ENCODE data around the gene COL18A1. TPM values are rescaled to one million over a fixed set of nuclear protein-coding genes. Genes with fewer than 3 reads are reported as not detected.
A peak's percentile ranks its signal among the peaks of the same experiment; 100 is the strongest.

COL18A1 gene
- total and polyA plus RNA-seq, 4 donors = 97.3 to 963 (median 295) TPM

- no peaks in the 10 kb centered on the region for H3K9me3 ChIP-seq (ENCODE audit: control insufficient read depth, low read length)
- H3K27me3 ChIP-seq (ENCODE audit: control insufficient read depth in 1 of 2, insufficient read depth in 2 of 2, low read length in 1 of 2) = no peaks in the 10 kb centered on the region
- peak in 1 of 2 donors; percentile 30 for DNase-seq
- no peak overlapping the region for H3K4me3 ChIP-seq (ENCODE audit: low read length in 2 of 2)
- no peaks in the 10 kb centered on the region for H3K36me3 ChIP-seq (ENCODE audit: control insufficient read depth in 1 of 2, insufficient read depth in 2 of 2, low read length in 1 of 2)
- intact Hi-C loops (cut with DNase I) = no loop called here
- ATAC-seq (ENCODE audit: low FRiP score) = no peak
- peak overlapping the region in 1 of 2 donors; percentile 53 for H3K27ac ChIP-seq (ENCODE audit: low read depth in 1 of 2, low read length in 2 of 2)
- peaks cover 0 to 2% of the 10 kb centered on the region in 2 donors for H3K4me1 ChIP-seq (ENCODE audit: control insufficient read depth in 1 of 2, insufficient read depth in 2 of 2, low read length in 2 of 2)
- 67 to 69% methylated on average over 9 of the region's 9 CpGs for WGBS, 2 donors
Observed at GRCh38 chr21:45460611-45461368, 55.8 kb downstream of the COL18A1 start.

- Histone ChIP-seq H3K27me3 (ENCODE audit: control insufficient read depth in 1 of 2, insufficient read depth in 2 of 2, low read length in 1 of 2) (no peaks in the 10 kb centered on the region), H3K27ac (ENCODE audit: low read depth in 1 of 2, low read length in 2 of 2) (no peak overlapping the region), H3K9me3 (ENCODE audit: control insufficient read depth, low read length) (no peaks in the 10 kb centered on the region), H3K4me1 (ENCODE audit: control insufficient read depth in 1 of 2, insufficient read depth in 2 of 2, low read length in 2 of 2) (peaks cover 0 to 2% of the 10 kb centered on the region in 2 donors), H3K4me3 (ENCODE audit: low read length in 2 of 2) (no peak overlapping the region), H3K36me3 (ENCODE audit: control insufficient read depth in 1 of 2, insufficient read depth in 2 of 2, low read length in 1 of 2) (no peaks in the 10 kb centered on the region)
- DNase-seq = peak in 1 of 2 donors; percentile 53
- ATAC-seq (ENCODE audit: low FRiP score) = no peak
- WGBS, 2 donors = 93 to 96% methylated on average over 5 of the region's 5 CpGs
- intact Hi-C loops (cut with DNase I) = no loop called here
Observed at GRCh38 chr21:45461369-45461750, 56.4 kb downstream of the COL18A1 start.

- H3K36me3 ChIP-seq (ENCODE audit: control insufficient read depth in 1 of 2, insufficient read depth in 2 of 2, low read length in 1 of 2) = no peaks in the 10 kb centered on the region
- intact Hi-C loops (cut with DNase I) = no loop called here
- no peak for DNase-seq
- peaks cover 0 to 2% of the 10 kb centered on the region in 2 donors for H3K4me1 ChIP-seq (ENCODE audit: control insufficient read depth in 1 of 2, insufficient read depth in 2 of 2, low read length in 2 of 2)
- no peaks in the 10 kb centered on the region for H3K27me3 ChIP-seq (ENCODE audit: control insufficient read depth in 1 of 2, insufficient read depth in 2 of 2, low read length in 1 of 2)
- no peak overlapping the region for H3K4me3 ChIP-seq (ENCODE audit: low read length in 2 of 2)
- no peaks in the 10 kb centered on the region for H3K9me3 ChIP-seq (ENCODE audit: control insufficient read depth, low read length)
- ATAC-seq (ENCODE audit: low FRiP score) = no peak
- H3K27ac ChIP-seq (ENCODE audit: low read depth in 1 of 2, low read length in 2 of 2) = no peak overlapping the region
Observed at GRCh38 chr21:45461806-45462341, 56.9 kb downstream of the COL18A1 start.

GRCh38 chr21:45463871-45464270 is 58.9 kb downstream of the COL18A1 start:
- ATAC-seq (ENCODE audit: low FRiP score) = no peak
- H3K36me3 ChIP-seq (ENCODE audit: control insufficient read depth in 1 of 2, insufficient read depth in 2 of 2, low read length in 1 of 2) = peaks cover 3 to 4% of the 10 kb centered on the region in 2 donors
- H3K27me3 ChIP-seq (ENCODE audit: control insufficient read depth in 1 of 2, insufficient read depth in 2 of 2, low read length in 1 of 2) = no peaks in the 10 kb centered on the region
- WGBS, 2 donors = 85 to 96% methylated on average over 7 of the region's 7 CpGs
- no peaks in the 10 kb centered on the region for H3K9me3 ChIP-seq (ENCODE audit: control insufficient read depth, low read length)
- H3K4me1 ChIP-seq (ENCODE audit: control insufficient read depth in 1 of 2, insufficient read depth in 2 of 2, low read length in 2 of 2) = no peaks in the 10 kb centered on the region
- intact Hi-C loops (cut with DNase I) = no loop called here
- peak; percentile 29 to 51 for DNase-seq
- H3K4me3 ChIP-seq (ENCODE audit: low read length in 2 of 2) = no peak overlapping the region
- H3K27ac ChIP-seq (ENCODE audit: low read depth in 1 of 2, low read length in 2 of 2) = no peak overlapping the region

GRCh38 chr21:45464309-45464708 is 59.3 kb downstream of the COL18A1 start:
- Histone ChIP-seq H3K9me3 (ENCODE audit: control insufficient read depth, low read length) (no peaks in the 10 kb centered on the region), H3K36me3 (ENCODE audit: control insufficient read depth in 1 of 2, insufficient read depth in 2 of 2, low read length in 1 of 2) (peaks cover 3 to 4% of the 10 kb centered on the region in 2 donors), H3K4me1 (ENCODE audit: control insufficient read depth in 1 of 2, insufficient read depth in 2 of 2, low read length in 2 of 2) (no peaks in the 10 kb centered on the region), H3K27ac (ENCODE audit: low read depth in 1 of 2, low read length in 2 of 2) (no peak overlapping the region), H3K4me3 (ENCODE audit: low read length in 2 of 2) (no peak overlapping the region), H3K27me3 (ENCODE audit: control insufficient read depth in 1 of 2, insufficient read depth in 2 of 2, low read length in 1 of 2) (no peaks in the 10 kb centered on the region)
- WGBS, 2 donors = 90 to 94% methylated on average over 5 of the region's 5 CpGs
- DNase-seq = peak; percentile 10 to 13
- ATAC-seq (ENCODE audit: low FRiP score) = no peak
- intact Hi-C loops (cut with DNase I) = no loop called here

GRCh38 chr21:45465105-45465504 is 60.1 kb downstream of the COL18A1 start:
- no peaks in the 10 kb centered on the region for H3K4me1 ChIP-seq (ENCODE audit: control insufficient read depth in 1 of 2, insufficient read depth in 2 of 2, low read length in 2 of 2)
- DNase-seq (peak; percentile 37 to 64), ATAC-seq (ENCODE audit: low FRiP score) (no peak)
- H3K27me3 ChIP-seq (ENCODE audit: control insufficient read depth in 1 of 2, insufficient read depth in 2 of 2, low read length in 1 of 2) = no peaks in the 10 kb centered on the region
- H3K9me3 ChIP-seq (ENCODE audit: control insufficient read depth, low read length) = no peaks in the 10 kb centered on the region
- WGBS, 2 donors = 78 to 79% methylated on average over 16 of the region's 16 CpGs
- H3K36me3 ChIP-seq (ENCODE audit: control insufficient read depth in 1 of 2, insufficient read depth in 2 of 2, low read length in 1 of 2) = peaks cover 3 to 4% of the 10 kb centered on the region in 2 donors
- intact Hi-C loops (cut with DNase I) = no loop called here
- H3K27ac ChIP-seq (ENCODE audit: low read depth in 1 of 2, low read length in 2 of 2) = no peak overlapping the region
- H3K4me3 ChIP-seq (ENCODE audit: low read length in 2 of 2) = no peak overlapping the region

- intact Hi-C loops (cut with DNase I) = no loop called here
- DNase-seq (peak; percentile 46 to 72), ATAC-seq (ENCODE audit: low FRiP score) (no peak)
- H3K36me3 ChIP-seq (ENCODE audit: control insufficient read depth in 1 of 2, insufficient read depth in 2 of 2, low read length in 1 of 2) = peaks cover 3 to 4% of the 10 kb centered on the region in 2 donors
- H3K4me3 ChIP-seq (ENCODE audit: low read length in 2 of 2) = no peak overlapping the region
- no peaks in the 10 kb centered on the region for H3K9me3 ChIP-seq (ENCODE audit: control insufficient read depth, low read length)
- H3K4me1 ChIP-seq (ENCODE audit: control insufficient read depth in 1 of 2, insufficient read depth in 2 of 2, low read length in 2 of 2) = no peaks in the 10 kb centered on the region
- 75 to 84% methylated on average over 25 to 27 of the region's 27 CpGs for WGBS, 2 donors
- H3K27me3 ChIP-seq (ENCODE audit: control insufficient read depth in 1 of 2, insufficient read depth in 2 of 2, low read length in 1 of 2) = no peaks in the 10 kb centered on the region
- no peak overlapping the region for H3K27ac ChIP-seq (ENCODE audit: low read depth in 1 of 2, low read length in 2 of 2)
Observed at GRCh38 chr21:45465611-45466329, 60.8 kb downstream of the COL18A1 start.

GRCh38 chr21:45466330-45467220 is 61.6 kb downstream of the COL18A1 start:
- 85 to 89% methylated on average over 30 of the region's 30 CpGs for WGBS, 2 donors
- Histone ChIP-seq H3K27ac (ENCODE audit: low read depth in 1 of 2, low read length in 2 of 2) (no peak overlapping the region), H3K27me3 (ENCODE audit: control insufficient read depth in 1 of 2, insufficient read depth in 2 of 2, low read length in 1 of 2) (no peaks in the 10 kb centered on the region), H3K9me3 (ENCODE audit: control insufficient read depth, low read length) (no peaks in the 10 kb centered on the region), H3K36me3 (ENCODE audit: control insufficient read depth in 1 of 2, insufficient read depth in 2 of 2, low read length in 1 of 2) (peaks cover 3 to 4% of the 10 kb centered on the region in 2 donors), H3K4me3 (ENCODE audit: low read length in 2 of 2) (no peak overlapping the region), H3K4me1 (ENCODE audit: control insufficient read depth in 1 of 2, insufficient read depth in 2 of 2, low read length in 2 of 2) (no peaks in the 10 kb centered on the region)
- intact Hi-C loops (cut with DNase I) = no loop called here
- DNase-seq (peak; percentile 35 to 73), ATAC-seq (ENCODE audit: low FRiP score) (no peak)
